Fibroblast of pulmonary artery (primary cell): ENCODE measurements around the gene LEFTY1.
A peak's percentile ranks its signal among the peaks of the same experiment; 100 is the strongest.
"Not testable (repeated sequence)": the region's sequence is repeated elsewhere in the genome, so short reads cannot be mapped to it uniquely, and the experiment has no call there.

ENCODE experiments used
- DNase-seq: peaks from one replicate; pipeline ENCODE4 v3.0.0-alpha.2; 2010; ENCODE audit warnings: low read depth
- H3K4me3 ChIP-seq: replicated peaks from 2 replicates; pipeline ENCODE4 v1.5.1; 2011; ENCODE audit warnings: low read depth, mild to moderate bottlenecking, control low read depth, low read length, moderate library complexity
- TF ChIP-seq, protein P1 (sequence below): IDR thresholded peaks from 2 replicates; pipeline ENCODE4 v1.5.1; 2011; ENCODE audit warnings: mild to moderate bottlenecking, control low read depth, low read length, inconsistent platforms; ENCODE audit errors: missing control alignments

The LEFTY1 gene

DNA sequence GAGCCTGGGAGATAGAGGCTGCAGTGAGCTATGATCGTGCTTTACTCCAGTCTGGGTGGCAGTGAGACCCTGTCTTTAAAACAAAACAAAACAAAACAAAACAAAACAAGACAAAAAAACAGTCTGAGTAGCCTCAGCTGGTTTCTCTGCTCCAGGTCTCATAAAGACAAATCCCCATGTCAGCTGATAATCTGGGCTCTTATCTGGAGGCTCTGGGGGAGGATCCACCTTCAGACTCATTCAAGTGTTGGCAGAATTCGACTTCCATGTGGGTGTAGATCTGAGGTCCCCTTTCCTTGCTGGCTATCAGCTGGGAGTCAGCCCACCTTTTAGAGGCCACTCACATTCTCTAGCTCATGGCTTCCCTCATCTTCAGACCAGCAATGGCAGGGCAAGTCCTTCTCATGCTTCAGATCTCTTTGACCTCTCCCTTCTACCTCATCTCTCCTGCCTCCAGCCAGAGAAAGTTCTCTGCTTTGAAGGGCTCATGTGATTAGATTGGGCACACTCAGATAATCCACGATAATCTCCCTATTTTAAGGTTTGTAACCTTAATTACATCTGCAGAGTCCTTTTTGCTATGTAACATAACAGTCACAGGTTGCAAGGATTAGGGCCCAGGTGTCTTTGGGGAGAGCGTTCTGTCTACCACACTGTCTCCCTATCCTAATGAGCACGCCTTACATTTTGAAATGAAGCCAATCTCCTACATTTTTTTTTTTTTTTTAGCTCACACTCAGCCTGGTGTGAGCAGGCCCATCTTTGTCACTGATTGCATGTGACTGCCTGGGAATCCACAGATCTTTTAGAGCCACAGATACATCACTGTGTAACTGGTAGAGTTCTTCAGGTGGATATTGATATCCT lies 42.6 kb upstream of the LEFTY1 start:
- no peak overlapping the region for H3K4me3 ChIP-seq
- TF ChIP-seq, protein P1, sequence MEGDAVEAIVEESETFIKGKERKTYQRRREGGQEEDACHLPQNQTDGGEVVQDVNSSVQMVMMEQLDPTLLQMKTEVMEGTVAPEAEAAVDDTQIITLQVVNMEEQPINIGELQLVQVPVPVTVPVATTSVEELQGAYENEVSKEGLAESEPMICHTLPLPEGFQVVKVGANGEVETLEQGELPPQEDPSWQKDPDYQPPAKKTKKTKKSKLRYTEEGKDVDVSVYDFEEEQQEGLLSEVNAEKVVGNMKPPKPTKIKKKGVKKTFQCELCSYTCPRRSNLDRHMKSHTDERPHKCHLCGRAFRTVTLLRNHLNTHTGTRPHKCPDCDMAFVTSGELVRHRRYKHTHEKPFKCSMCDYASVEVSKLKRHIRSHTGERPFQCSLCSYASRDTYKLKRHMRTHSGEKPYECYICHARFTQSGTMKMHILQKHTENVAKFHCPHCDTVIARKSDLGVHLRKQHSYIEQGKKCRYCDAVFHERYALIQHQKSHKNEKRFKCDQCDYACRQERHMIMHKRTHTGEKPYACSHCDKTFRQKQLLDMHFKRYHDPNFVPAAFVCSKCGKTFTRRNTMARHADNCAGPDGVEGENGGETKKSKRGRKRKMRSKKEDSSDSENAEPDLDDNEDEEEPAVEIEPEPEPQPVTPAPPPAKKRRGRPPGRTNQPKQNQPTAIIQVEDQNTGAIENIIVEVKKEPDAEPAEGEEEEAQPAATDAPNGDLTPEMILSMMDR = no peak

DNA sequence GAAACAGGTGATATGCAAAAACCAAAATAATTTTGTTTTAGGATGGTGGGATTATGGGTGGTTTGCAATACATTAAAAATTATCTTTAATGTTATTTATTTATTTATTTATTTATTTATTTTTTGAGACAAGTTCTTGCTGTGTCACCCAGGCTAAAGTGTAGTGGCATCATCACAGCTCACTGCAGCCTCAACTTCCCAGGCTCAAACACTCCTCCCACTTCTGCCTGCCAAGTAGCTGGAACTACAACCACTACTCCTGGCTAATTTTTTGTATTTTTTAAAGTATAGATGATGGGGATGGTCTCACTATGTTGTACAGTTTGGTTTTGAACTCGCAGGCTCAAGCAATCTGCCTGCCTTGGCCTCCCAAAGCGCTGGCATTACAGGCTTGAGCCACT lies 41.6 kb upstream of the LEFTY1 start:
- TF ChIP-seq, protein P1 = no peak
- no peak overlapping the region for H3K4me3 ChIP-seq
- no peak for DNase-seq

More for the DNA sequence above, 42.6 kb upstream of the LEFTY1 start:
- DNase-seq = no peak

DNA sequence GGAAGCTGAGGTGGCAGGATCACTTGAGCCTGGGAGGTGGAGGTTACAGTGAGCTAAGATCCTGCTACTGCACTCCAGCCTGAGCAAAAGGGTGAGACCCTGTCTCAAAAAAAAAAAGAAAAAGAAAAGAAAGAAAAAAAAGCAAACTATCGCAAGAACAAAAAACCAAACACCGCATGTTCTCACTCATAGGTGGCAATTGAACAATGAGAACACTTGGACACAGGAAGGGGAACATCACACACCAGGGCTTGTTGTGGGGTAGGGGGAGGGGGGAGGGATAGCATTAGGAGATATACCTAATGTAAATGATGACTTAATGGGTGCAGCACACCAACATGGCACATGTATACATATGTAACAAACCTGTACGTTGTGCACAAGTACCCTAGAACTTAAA lies 40.5 kb upstream of the LEFTY1 start:
- not testable (repeated sequence) for H3K4me3 ChIP-seq, DNase-seq

DNA sequence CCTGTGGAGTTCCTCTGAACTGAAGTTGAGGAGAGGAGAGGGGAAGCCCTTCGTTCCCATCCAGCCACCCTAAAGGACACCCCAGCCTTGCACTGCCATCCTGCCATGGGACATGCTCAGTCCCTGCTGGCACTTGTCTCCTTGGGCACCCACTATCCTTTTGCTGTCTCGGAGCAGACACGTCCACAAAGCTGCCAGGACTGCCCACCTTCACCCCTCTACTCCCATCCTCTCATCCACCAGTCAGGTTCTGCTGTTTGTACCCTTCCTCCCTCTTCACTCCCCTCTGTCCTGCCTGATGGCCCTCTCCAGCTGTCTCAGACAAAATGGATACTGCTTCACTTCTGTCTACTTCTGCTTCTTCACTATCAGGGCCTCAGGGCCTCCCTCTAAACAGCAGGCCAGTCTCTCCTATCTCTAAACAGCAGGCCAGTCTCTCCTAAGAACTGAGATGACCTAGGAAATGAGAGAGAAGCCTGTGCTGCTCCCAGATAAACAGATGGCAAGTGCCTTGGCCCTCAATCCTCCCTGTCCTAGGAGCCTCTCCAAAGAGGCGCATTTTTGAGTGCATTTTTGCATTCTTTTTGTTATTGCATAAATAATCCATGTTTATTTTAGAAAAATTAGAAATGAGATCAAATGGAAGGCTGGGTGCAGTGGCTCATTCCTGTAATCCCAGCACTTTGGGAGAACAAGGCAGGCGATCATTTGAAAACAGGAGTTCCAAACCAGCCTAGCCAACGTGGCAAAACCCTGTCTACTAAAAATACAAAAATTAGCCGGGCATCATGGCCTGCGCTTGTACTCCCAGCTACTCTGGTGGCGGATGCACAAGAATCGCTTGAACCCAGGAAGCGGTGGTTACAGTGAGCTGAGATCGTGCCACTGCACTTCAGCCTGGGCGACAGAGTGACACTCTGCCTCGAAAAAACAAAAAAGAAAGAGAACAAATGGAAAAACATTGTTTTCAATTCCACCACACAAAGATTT lies 39.5 kb upstream of the LEFTY1 start:
- H3K4me3 ChIP-seq = no peak overlapping the region
- no peak for DNase-seq
- TF ChIP-seq, protein P1 = no peak

DNA sequence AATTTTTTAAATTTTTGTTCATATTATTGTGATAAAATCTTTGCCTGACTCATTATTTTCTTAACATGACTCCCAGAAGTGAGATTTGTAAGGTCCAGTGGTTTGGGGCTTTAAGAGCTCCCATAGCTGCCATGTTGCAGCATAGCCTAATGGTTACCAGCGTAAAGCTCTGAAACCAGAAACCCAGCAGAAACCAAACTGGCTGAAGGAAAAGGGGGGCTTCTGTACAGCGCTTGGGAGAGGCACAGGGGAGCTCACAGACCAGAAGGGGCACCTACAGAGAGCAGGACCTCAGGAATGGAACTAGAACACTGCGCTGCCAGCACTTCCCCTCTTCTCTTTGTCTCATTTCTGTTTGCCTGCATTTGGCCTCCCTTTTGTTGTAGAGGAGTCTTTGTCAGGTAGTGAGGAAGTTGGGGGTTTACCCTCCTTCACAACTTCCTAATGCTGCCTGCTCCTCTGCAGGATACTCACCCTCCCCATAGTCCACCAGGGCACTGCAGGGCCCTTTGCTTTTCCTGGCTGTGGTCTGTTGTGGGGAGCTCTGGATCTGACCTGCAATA lies 37.7 kb upstream of the LEFTY1 start:
- no peak overlapping the region for H3K4me3 ChIP-seq
- TF ChIP-seq, protein P1 = no peak
- DNase-seq = no peak

DNA sequence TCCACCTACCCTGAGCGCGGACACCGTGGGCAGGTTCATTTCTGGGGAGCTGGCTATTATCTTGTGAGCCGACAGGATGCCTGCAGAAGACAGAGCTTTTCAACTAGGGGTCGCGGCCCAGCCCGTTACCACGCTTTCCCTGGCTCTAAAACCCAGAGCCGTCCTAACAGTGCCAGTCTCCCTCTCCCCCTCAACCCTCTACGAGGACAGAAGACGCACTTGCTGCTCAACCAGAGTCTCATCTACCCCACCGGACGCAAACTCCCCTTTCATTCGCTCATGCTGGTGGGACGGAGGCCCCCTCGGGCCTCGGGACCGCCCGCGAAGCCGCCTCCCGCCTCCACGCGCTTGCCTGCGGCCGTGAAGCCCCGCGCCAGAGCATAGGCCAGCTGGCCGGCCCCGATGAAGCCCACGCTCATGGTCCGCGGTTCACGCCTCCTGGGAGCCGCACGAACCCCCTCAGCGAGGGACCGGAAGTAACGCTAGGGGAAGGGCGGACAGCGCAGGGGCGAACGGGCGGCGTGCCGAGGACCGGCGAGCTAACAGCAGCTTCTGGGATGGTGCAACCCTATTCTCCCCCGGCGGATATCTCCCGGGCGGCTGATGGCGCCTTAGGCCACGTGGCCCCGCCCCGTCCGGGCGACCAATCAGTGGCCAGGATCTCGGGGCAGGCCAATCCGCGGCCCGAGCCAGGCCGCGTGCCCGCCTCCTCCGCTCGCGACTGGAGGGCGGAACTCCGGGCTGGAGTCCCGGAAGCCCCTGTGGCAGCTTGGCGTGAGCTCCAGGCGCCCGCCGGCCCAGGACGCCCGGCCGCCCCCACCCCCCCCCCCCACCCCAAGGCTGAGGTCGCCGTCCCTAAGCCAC lies 35.0 kb upstream of the LEFTY1 start, which contains the start of gene PYCR2:
PYCR2 (minus strand) TSS at position 559 of the 864 bp plus-strand sequence; CDS start at position 419, 140 bp downstream.
- peak; percentile 97 for DNase-seq
- H3K4me3 ChIP-seq = peak within 1 kb of the TSS; percentile 73
- TF ChIP-seq, protein P1 = no peak
